ENCODE measurements around the gene TNFRSF8.

- no peak for TF ChIP-seq GATA3 (IDR thresholded peaks at IDR 0.05; ENCODE audit: borderline replicate concordance)
- no peak for TF ChIP-seq RAD21 (conservative IDR thresholded peaks at IDR 0.05 in 1 of 2, IDR thresholded peaks at IDR 0.05 in 1 of 2)
- TF ChIP-seq E2F6 (IDR thresholded peaks at IDR 0.05; ENCODE audit: borderline replicate concordance, low read depth): no peak
- no peak for TF ChIP-seq CEBPB (IDR thresholded peaks at IDR 0.05)
- no peak for TF ChIP-seq USF2 (IDR thresholded peaks at IDR 0.05)
- no peak for TF ChIP-seq KDM1A (IDR thresholded peaks at IDR 0.05; ENCODE audit: low read depth)
- no peak for TF ChIP-seq MAFK (IDR thresholded peaks at IDR 0.05; ENCODE audit: partially characterized antibody)
- TF ChIP-seq CTCF (IDR thresholded peaks at IDR 0.05): no peak
- no peak for TF ChIP-seq EP300 (IDR thresholded peaks at IDR 0.05)
- no peak for TF ChIP-seq NPAS2 (CRISPR knock-in tag; IDR thresholded peaks at IDR 0.05; ENCODE audit: borderline replicate concordance)
- TF ChIP-seq POLR2A (IDR thresholded peaks at IDR 0.05; ENCODE audit: low read length): no peak
- TF ChIP-seq KDM5A (IDR thresholded peaks at IDR 0.05): no peak
- no peak for TF ChIP-seq JUN (IDR thresholded peaks at IDR 0.05)
- no peak for TF ChIP-seq RFX5 (IDR thresholded peaks at IDR 0.05)
Observed at GRCh38 chr1:12083766-12084165, 20.7 kb downstream of the TNFRSF8 start.

Measured in A549 (cell line).